H1 (cell line): ENCODE measurements around the gene DIPK2A. TPM values are rescaled to one million over a fixed set of nuclear protein-coding genes. Genes with fewer than 3 reads are reported as not detected.

Experiments
- ASH2L ChIP-seq: fragments of 200-600, 300-600 bp; sonication (generic); IDR thresholded peaks from one replicate; pipeline ENCODE4 v1.7.1; 2017; ENCODE audit warnings: low read length
- BRCA1 ChIP-seq: IDR thresholded peaks from 2 replicates; pipeline ENCODE4 v1.6.1; 2012; ENCODE audit warnings: low read depth, low read length, improper control_type of control experiment
- CHD2 ChIP-seq: IDR thresholded peaks from 2 replicates; pipeline ENCODE4 v1.6.1; 2012; ENCODE audit warnings: low read length, improper control_type of control experiment
- EP300 ChIP-seq, 2 experiments: IDR thresholded peaks; 1 replicate in 1 of 2; 2 replicates in 1 of 2; pipeline ENCODE4 v1.6.1; 2011 to 2012; ENCODE audit warnings: low read depth in 2 of 2, low read length in 2 of 2, mild to moderate bottlenecking in 2 of 2, borderline replicate concordance in 1 of 2, inconsistent platforms in 1 of 2, moderate library complexity in 1 of 2
- SAP30 ChIP-seq: fragments of 300-600 bp; sonication (generic); IDR thresholded peaks from 2 replicates; pipeline ENCODE4 v1.7.1; 2012; ENCODE audit warnings: low read length, moderate library complexity, mild to moderate bottlenecking, inconsistent platforms; ENCODE audit not compliant: insufficient read depth, insufficient replicate concordance
- polyA plus RNA-seq, 7 experiments: library from polyadenylated mRNA; depleted of rRNA in 3 of 7; stranded (reverse) in 5 of 7; unstranded in 2 of 7; fragments of >200 nt in 5 of 7; fragments of 200-250 nt in 2 of 7; gene quantifications; 1 replicate in 5 of 7; 2 replicates in 1 of 7; 4 replicates in 1 of 7; pipeline versions ENCODE4 v1.2.1 to v1.2.3, GENCODE V29; 2011 to 2013; ENCODE audit warnings: missing spikeins in 2 of 7, mixed read lengths in 2 of 7
- total RNA-seq: library from RNA; stranded (reverse); fragmentation: NEBNext Ultra II Directional; extraction: Animal tissue kit (Norgen Biotek cat#: 25700); gene quantifications from 2 replicates; pipeline ENCODE4 v1.2.1, GENCODE V29; 2021
- TF ChIP-seq, protein P1 (sequence below): IDR thresholded peaks from 2 replicates; pipeline ENCODE4 v1.6.1; 2012; ENCODE audit warnings: low read length, inconsistent platforms

Gene DIPK2A
- total and polyA plus RNA-seq, 2 of the 8 experiments (the other 6 are each of a cell fraction or from before 2014, with no cell fraction given), result 18.4 to 28.7 TPM

GRCh38 chr3:143988306-143988705, 16.7 kb downstream of the DIPK2A start (continued):
- TF ChIP-seq, protein P1, sequence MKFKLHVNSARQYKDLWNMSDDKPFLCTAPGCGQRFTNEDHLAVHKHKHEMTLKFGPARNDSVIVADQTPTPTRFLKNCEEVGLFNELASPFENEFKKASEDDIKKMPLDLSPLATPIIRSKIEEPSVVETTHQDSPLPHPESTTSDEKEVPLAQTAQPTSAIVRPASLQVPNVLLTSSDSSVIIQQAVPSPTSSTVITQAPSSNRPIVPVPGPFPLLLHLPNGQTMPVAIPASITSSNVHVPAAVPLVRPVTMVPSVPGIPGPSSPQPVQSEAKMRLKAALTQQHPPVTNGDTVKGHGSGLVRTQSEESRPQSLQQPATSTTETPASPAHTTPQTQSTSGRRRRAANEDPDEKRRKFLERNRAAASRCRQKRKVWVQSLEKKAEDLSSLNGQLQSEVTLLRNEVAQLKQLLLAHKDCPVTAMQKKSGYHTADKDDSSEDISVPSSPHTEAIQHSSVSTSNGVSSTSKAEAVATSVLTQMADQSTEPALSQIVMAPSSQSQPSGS, result no peak
- no peak for TF ChIP-seq ASH2L
- no peak for TF ChIP-seq CHD2
- TF ChIP-seq EP300 (IDR thresholded peaks at IDR 0.05; ENCODE audit: borderline replicate concordance in 1 of 2, low read depth in 2 of 2, low read length in 2 of 2), result no peak
- TF ChIP-seq BRCA1, result no peak
- TF ChIP-seq SAP30, result no peak
